Vagina (tissue), 2 donors: Measurements from ENCODE around the gene FAIM2. TPM values are rescaled to one million over a fixed set of nuclear protein-coding genes. Genes with fewer than 3 reads are reported as not detected.

Source experiments
- DNase-seq, 2 donors: peaks; one replicate each; pipeline ENCODE4 v3.0.0-alpha.2; 2017; ENCODE audit errors: extremely low spot score in 2 of 2
- H3K27ac ChIP-seq: fragments of 200-600 bp; sonication (generic); one replicate; pipeline ENCODE4 v1.5.1; 2019
- H3K27me3 ChIP-seq: fragments of 200-600 bp; sonication (generic); one replicate; pipeline ENCODE4 v1.5.1; 2019
- H3K36me3 ChIP-seq, 2 donors: fragments of 200-600 bp; sonication (generic); one replicate each; pipeline ENCODE4 v1.5.1; 2017 to 2019
- H3K4me1 ChIP-seq: fragments of 200-600 bp; sonication (generic); one replicate; pipeline ENCODE4 v1.5.1; 2019
- H3K4me3 ChIP-seq, 2 donors: fragments of 200-600 bp; sonication (generic); 1 replicate in 1 of 2; 2 replicates in 1 of 2; pipeline ENCODE4 v1.5.1; 2016 to 2019
- H3K9me3 ChIP-seq: fragments of 200-600 bp; sonication (generic); one replicate; pipeline ENCODE4 v1.5.1; 2019
- CTCF ChIP-seq, 3 experiments: fragments of 450-650 bp in 2 of 3; fragments of 200-600 bp in 1 of 3; sonication (generic) in 1 of 3; IDR thresholded peaks; one replicate each; pipeline ENCODE4 v1.5.1; 2017 to 2019; ENCODE audit warnings: antibody characterized with exemption in 3 of 3, mild to moderate bottlenecking in 2 of 3, moderate library complexity in 2 of 3
- POLR2A ChIP-seq, 2 donors: fragments of 450-650 bp; IDR thresholded peaks; one replicate each; pipeline ENCODE4 v1.6.1; 2017; ENCODE audit warnings: antibody characterized with exemption in 2 of 2, mild to moderate bottlenecking in 2 of 2, moderate library complexity in 2 of 2
- POLR2AphosphoS5 ChIP-seq, 2 donors: sonication (generic); formaldehyde crosslinking; IDR thresholded peaks; one replicate each; pipeline ENCODE4 v1.9.0; 2017; ENCODE audit warnings: antibody characterized with exemption in 2 of 2, mild to moderate bottlenecking in 2 of 2, low read depth in 1 of 2; ENCODE audit not compliant: insufficient read depth in 1 of 2
- intact Hi-C: fragments of 100-400 bp; cut with DNase I; formaldehyde crosslinking; loops from one replicate; pipeline ENCODE4 v1.15.1; 2023
- total RNA-seq: library from RNA; depleted of rRNA; stranded (reverse); fragments of >200 nt; gene quantifications from one replicate; pipeline ENCODE4 v1.2.3, GENCODE V29; 2016

Gene FAIM2
- total RNA-seq, 1 donor from 2014 or later, result 19.4 TPM

- DNase-seq, result no peak
- intact Hi-C loops, result no loop called here
- no peaks in the 10 kb centered on the region for H3K36me3 ChIP-seq
- H3K27ac ChIP-seq, result no peak overlapping the region
- H3K4me3 ChIP-seq, result no peak overlapping the region
- H3K9me3 ChIP-seq, result no peaks in the 10 kb centered on the region
- H3K27me3 ChIP-seq, result no peaks in the 10 kb centered on the region
- TF ChIP-seq POLR2A (IDR thresholded peaks at IDR 0.05) (no peak), CTCF (IDR thresholded peaks at IDR 0.05) (no peak), POLR2AphosphoS5 (IDR thresholded peaks at IDR 0.05; ENCODE audit: insufficient read depth in 1 of 2, low read depth in 1 of 2) (no peak)
- H3K4me1 ChIP-seq, result peaks cover 5% of the 10 kb centered on the region
Observed at GRCh38 chr12:49939707-49940106, 36.0 kb upstream of the FAIM2 start.

GRCh38 chr12:49939307-49939706, 35.6 kb upstream of the FAIM2 start:
- intact Hi-C loops, result no loop called here
- no peak for DNase-seq
- Histone ChIP-seq H3K9me3 (no peaks in the 10 kb centered on the region), H3K27ac (no peak overlapping the region), H3K36me3 (no peaks in the 10 kb centered on the region), H3K4me1 (peaks cover 5% of the 10 kb centered on the region), H3K4me3 (no peak overlapping the region), H3K27me3 (no peaks in the 10 kb centered on the region)
- TF ChIP-seq POLR2AphosphoS5 (IDR thresholded peaks at IDR 0.05; ENCODE audit: insufficient read depth in 1 of 2, low read depth in 1 of 2) (no peak), CTCF (IDR thresholded peaks at IDR 0.05) (no peak), POLR2A (IDR thresholded peaks at IDR 0.05) (no peak)

GRCh38 chr12:49937639-49938300, 34.1 kb upstream of the FAIM2 start:
- intact Hi-C loops, result no loop called here
- Histone ChIP-seq H3K27ac (no peak overlapping the region), H3K4me1 (no peaks in the 10 kb centered on the region)

GRCh38 chr12:49936925-49937324, 33.2 kb upstream of the FAIM2 start:
- intact Hi-C loops, result no loop called here
- H3K4me1 ChIP-seq, result no peaks in the 10 kb centered on the region
- H3K4me3 ChIP-seq, result no peak overlapping the region
- no peak for DNase-seq
- H3K27ac ChIP-seq, result no peak overlapping the region
- TF ChIP-seq CTCF (IDR thresholded peaks at IDR 0.05) (no peak), POLR2AphosphoS5 (IDR thresholded peaks at IDR 0.05; ENCODE audit: insufficient read depth in 1 of 2, low read depth in 1 of 2) (no peak), POLR2A (IDR thresholded peaks at IDR 0.05) (no peak)
- H3K9me3 ChIP-seq, result no peaks in the 10 kb centered on the region
- H3K36me3 ChIP-seq, result no peaks in the 10 kb centered on the region
- no peaks in the 10 kb centered on the region for H3K27me3 ChIP-seq

More at GRCh38 chr12:49937639-49938300, 34.1 kb upstream of the FAIM2 start:
- H3K4me3 ChIP-seq, result no peak overlapping the region
- no peaks in the 10 kb centered on the region for H3K9me3 ChIP-seq
- no peak for TF ChIP-seq POLR2A (IDR thresholded peaks at IDR 0.05)
- TF ChIP-seq CTCF (IDR thresholded peaks at IDR 0.05), result no peak
- no peak for TF ChIP-seq POLR2AphosphoS5 (IDR thresholded peaks at IDR 0.05; ENCODE audit: insufficient read depth in 1 of 2, low read depth in 1 of 2)
- H3K36me3 ChIP-seq, result no peaks in the 10 kb centered on the region
- no peaks in the 10 kb centered on the region for H3K27me3 ChIP-seq
- no peak for DNase-seq

- Histone ChIP-seq H3K36me3 (no peaks in the 10 kb centered on the region), H3K4me1 (no peaks in the 10 kb centered on the region), H3K27me3 (no peaks in the 10 kb centered on the region), H3K9me3 (no peaks in the 10 kb centered on the region), H3K27ac (no peak overlapping the region), H3K4me3 (no peak overlapping the region)
- intact Hi-C loops, result no loop called here
- no peak for DNase-seq
- TF ChIP-seq POLR2A (IDR thresholded peaks at IDR 0.05) (no peak), CTCF (IDR thresholded peaks at IDR 0.05) (no peak), POLR2AphosphoS5 (IDR thresholded peaks at IDR 0.05; ENCODE audit: insufficient read depth in 1 of 2, low read depth in 1 of 2) (no peak)
Observed at GRCh38 chr12:49934505-49934904, 30.8 kb upstream of the FAIM2 start.
